Fibroblast of lung (primary cell): ENCODE data around the gene TMEM43. TPM values are rescaled to one million over a fixed set of nuclear protein-coding genes. Genes with fewer than 3 reads are reported as not detected.

ENCODE experiments used
- DNase-seq, 2 donors: peaks; one replicate each; pipeline versions ENCODE4 v3.0.0 to v3.0.0-alpha.2; 2010; ENCODE audit warnings: low read depth in 2 of 2
- H2AFZ ChIP-seq: 2 replicates; pipeline ENCODE4 v1.5.1; 2012; ENCODE audit warnings: low read length, control low read depth, inconsistent platforms
- H3K27ac ChIP-seq: 2 replicates; pipeline ENCODE4 v1.5.1; 2011; ENCODE audit warnings: low read length, control low read depth; ENCODE audit not compliant: insufficient read depth
- H3K27me3 ChIP-seq: 2 replicates; pipeline ENCODE4 v1.5.1; 2011; ENCODE audit warnings: mild to moderate bottlenecking, low read length; ENCODE audit not compliant: control insufficient read depth, insufficient read depth
- H3K36me3 ChIP-seq: 2 replicates; pipeline ENCODE4 v1.5.1; 2011; ENCODE audit warnings: low read length; ENCODE audit not compliant: control insufficient read depth, insufficient read depth
- H3K4me1 ChIP-seq: 2 replicates; pipeline ENCODE4 v1.5.1; 2011; ENCODE audit warnings: low read length; ENCODE audit not compliant: control insufficient read depth, insufficient read depth; ENCODE audit errors: extremely low read depth
- H3K4me2 ChIP-seq: 2 replicates; pipeline ENCODE4 v1.5.1; 2011; ENCODE audit warnings: low read length, control low read depth; ENCODE audit not compliant: insufficient read depth; ENCODE audit errors: extremely low read depth
- H3K4me3 ChIP-seq, 4 experiments: fragments of 200-600 bp in 1 of 4; sonication (generic) in 1 of 4; replicated peaks in 1 of 4; 2 replicates each; pipeline ENCODE4 v1.5.1; 2011 to 2016; ENCODE audit warnings: low read length in 4 of 4, low read depth in 3 of 4, mild to moderate bottlenecking in 3 of 4, control low read depth in 2 of 4, inconsistent platforms in 1 of 4, mixed read lengths in 1 of 4; ENCODE audit not compliant: insufficient read depth in 1 of 4; ENCODE audit errors: control extremely low read depth in 1 of 4
- H3K79me2 ChIP-seq: 2 replicates; pipeline ENCODE4 v1.5.1; 2012; ENCODE audit warnings: mild to moderate bottlenecking, low read length, inconsistent platforms; ENCODE audit not compliant: control insufficient read depth, insufficient read depth
- H3K9ac ChIP-seq: 2 replicates; pipeline ENCODE4 v1.5.1; 2011; ENCODE audit warnings: mild to moderate bottlenecking, low read length, control low read depth; ENCODE audit not compliant: insufficient read depth
- H3K9me3 ChIP-seq: 2 replicates; pipeline ENCODE4 v1.5.1; 2012; ENCODE audit warnings: low read depth, low read length; ENCODE audit not compliant: control insufficient read depth, insufficient read depth
- H4K20me1 ChIP-seq: 2 replicates; pipeline ENCODE4 v1.5.1; 2011; ENCODE audit warnings: low read length; ENCODE audit not compliant: control insufficient read depth, insufficient read depth; ENCODE audit errors: extremely low read depth
- EZH2 ChIP-seq: IDR thresholded peaks from 2 replicates; pipeline ENCODE4 v1.5.1; 2012; ENCODE audit warnings: low read length, control low read depth, mild to moderate bottlenecking; ENCODE audit errors: missing control alignments
- polyA plus RNA-seq, 2 donors: library from polyadenylated mRNA; depleted of rRNA in 1 of 2; stranded (reverse) in 1 of 2; unstranded in 1 of 2; fragments of >200 nt; gene quantifications; 2 replicates each; pipeline ENCODE4 v1.2.1, GENCODE V29; 2011 to 2012; ENCODE audit warnings: missing spikeins in 1 of 2
- total RNA-seq: library from RNA; depleted of rRNA; stranded (reverse); fragments of >200 nt; gene quantifications from 2 replicates; pipeline ENCODE4 v1.2.1, GENCODE V29; 2014
- TF ChIP-seq, protein P1 (sequence below), 2 donors: IDR thresholded peaks in 1 of 2; conservative IDR thresholded peaks in 1 of 2; 1 replicate in 1 of 2; 2 replicates in 1 of 2; pipeline ENCODE4 v1.5.1; 2011 to 2012; ENCODE audit warnings: low read length in 2 of 2, control low read depth in 1 of 2, inconsistent platforms in 1 of 2, low read depth in 1 of 2, mild to moderate bottlenecking in 1 of 2

TMEM43 gene
- total and polyA plus RNA-seq, 2 donors (not counting 1 experiment from before 2014, with no cell fraction given): 114 to 180 TPM

DNA sequence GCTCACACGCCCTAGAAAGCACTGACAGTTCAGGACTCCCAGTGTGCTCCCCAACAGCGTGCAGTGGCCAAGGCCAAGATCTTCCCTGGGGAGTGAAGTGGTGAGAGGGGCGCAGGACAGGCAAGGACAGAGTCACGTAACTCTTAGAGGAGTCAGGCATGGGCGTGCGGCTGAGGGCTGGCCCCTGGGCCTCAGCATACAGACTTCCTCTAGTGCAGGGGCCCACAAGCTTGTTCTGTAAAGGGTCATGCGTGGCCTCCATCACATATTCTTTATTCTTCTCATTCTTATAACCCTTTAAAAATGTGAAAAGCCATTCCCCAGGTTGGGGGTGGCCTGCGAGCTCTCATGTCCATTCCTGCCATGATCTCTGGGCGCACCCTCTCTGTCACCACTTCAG, 25.2 kb downstream of the TMEM43 start:
- H3K4me1 ChIP-seq: peaks cover 14% of the 10 kb centered on the region
- no peak overlapping the region for H3K27ac ChIP-seq
- no peaks in the 10 kb centered on the region for H4K20me1 ChIP-seq
- no peak overlapping the region for H3K4me2 ChIP-seq
- no peaks in the 10 kb centered on the region for H3K9me3 ChIP-seq
- H2AFZ ChIP-seq: no peak overlapping the region
- H3K27me3 ChIP-seq: no peaks in the 10 kb centered on the region
- no peak for DNase-seq
- TF ChIP-seq, protein P1, sequence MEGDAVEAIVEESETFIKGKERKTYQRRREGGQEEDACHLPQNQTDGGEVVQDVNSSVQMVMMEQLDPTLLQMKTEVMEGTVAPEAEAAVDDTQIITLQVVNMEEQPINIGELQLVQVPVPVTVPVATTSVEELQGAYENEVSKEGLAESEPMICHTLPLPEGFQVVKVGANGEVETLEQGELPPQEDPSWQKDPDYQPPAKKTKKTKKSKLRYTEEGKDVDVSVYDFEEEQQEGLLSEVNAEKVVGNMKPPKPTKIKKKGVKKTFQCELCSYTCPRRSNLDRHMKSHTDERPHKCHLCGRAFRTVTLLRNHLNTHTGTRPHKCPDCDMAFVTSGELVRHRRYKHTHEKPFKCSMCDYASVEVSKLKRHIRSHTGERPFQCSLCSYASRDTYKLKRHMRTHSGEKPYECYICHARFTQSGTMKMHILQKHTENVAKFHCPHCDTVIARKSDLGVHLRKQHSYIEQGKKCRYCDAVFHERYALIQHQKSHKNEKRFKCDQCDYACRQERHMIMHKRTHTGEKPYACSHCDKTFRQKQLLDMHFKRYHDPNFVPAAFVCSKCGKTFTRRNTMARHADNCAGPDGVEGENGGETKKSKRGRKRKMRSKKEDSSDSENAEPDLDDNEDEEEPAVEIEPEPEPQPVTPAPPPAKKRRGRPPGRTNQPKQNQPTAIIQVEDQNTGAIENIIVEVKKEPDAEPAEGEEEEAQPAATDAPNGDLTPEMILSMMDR (conservative IDR thresholded peaks at IDR 0.05 in 1 of 2, IDR thresholded peaks at IDR 0.05 in 1 of 2; ENCODE audit: low read depth in 1 of 2, low read length in 2 of 2): no peak
- TF ChIP-seq EZH2: no peak
- peaks cover 34% of the 10 kb centered on the region for H3K36me3 ChIP-seq
- no peaks in the 10 kb centered on the region for H3K79me2 ChIP-seq
- H3K9ac ChIP-seq: no peak overlapping the region
- H3K4me3 ChIP-seq: no peak overlapping the region

DNA sequence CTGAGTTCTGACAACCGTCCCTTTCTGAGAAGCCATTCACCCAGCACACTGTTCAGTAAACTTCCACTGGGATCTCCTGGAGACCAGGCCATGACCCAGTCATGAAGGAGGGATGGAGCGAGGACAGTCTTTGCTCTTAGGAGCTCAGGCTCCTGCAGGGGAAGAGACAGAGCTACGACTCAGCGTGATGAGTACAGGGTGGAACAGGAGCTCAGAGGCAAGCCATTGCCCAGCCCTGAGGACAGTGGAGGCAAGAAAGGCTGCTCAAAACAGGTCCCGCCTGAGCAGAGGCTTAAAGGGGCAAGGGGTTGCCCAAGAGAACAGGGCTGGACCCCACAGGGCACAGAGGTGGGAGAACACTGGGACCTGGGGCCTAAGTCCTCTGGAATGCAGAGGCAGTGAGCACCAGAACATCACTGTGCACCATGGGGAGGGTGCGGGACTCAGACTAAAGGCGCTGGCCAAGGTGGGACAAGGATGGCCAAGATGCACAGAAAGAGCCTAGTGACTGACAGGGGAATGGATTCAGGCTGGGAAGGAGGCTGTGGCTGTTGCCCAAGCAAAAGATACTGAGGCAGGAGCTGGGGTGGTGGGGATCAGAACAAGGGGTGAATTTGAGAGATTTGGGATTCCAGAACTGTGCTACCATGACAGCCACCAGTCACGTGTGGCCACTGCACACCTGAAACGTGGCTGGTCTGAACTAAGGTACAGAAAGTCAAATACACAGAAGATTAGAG, 25.8 kb downstream of the TMEM43 start:
- Histone ChIP-seq H3K27ac (no peak overlapping the region), H3K79me2 (no peaks in the 10 kb centered on the region), H3K4me2 (no peak overlapping the region), H3K9me3 (no peaks in the 10 kb centered on the region), H3K27me3 (no peaks in the 10 kb centered on the region), H3K9ac (no peak overlapping the region), H2AFZ (no peak overlapping the region), H4K20me1 (no peaks in the 10 kb centered on the region), H3K4me1 (peaks cover 8% of the 10 kb centered on the region), H3K36me3 (peaks cover 34% of the 10 kb centered on the region), H3K4me3 (no peak overlapping the region)
- TF ChIP-seq, protein P1 (conservative IDR thresholded peaks at IDR 0.05 in 1 of 2, IDR thresholded peaks at IDR 0.05 in 1 of 2; ENCODE audit: low read depth in 1 of 2, low read length in 2 of 2): no peak
- no peak for TF ChIP-seq EZH2
- DNase-seq: no peak

GRCh38 chr3:14151471-14152083, 26.7 kb downstream of the TMEM43 start:
- H3K36me3 ChIP-seq: peaks cover 29% of the 10 kb centered on the region
- no peak overlapping the region for H3K4me2 ChIP-seq
- H3K9me3 ChIP-seq: no peaks in the 10 kb centered on the region
- no peaks in the 10 kb centered on the region for H3K27me3 ChIP-seq
- no peak overlapping the region for H3K9ac ChIP-seq
- no peak overlapping the region for H3K27ac ChIP-seq
- no peak overlapping the region for H2AFZ ChIP-seq
- no peak overlapping the region for H3K4me3 ChIP-seq
- H3K4me1 ChIP-seq: peaks cover 2% of the 10 kb centered on the region
- no peaks in the 10 kb centered on the region for H3K79me2 ChIP-seq
- H4K20me1 ChIP-seq: no peaks in the 10 kb centered on the region
- TF ChIP-seq, protein P1 (conservative IDR thresholded peaks at IDR 0.05 in 1 of 2, IDR thresholded peaks at IDR 0.05 in 1 of 2; ENCODE audit: low read depth in 1 of 2, low read length in 2 of 2): no peak
- no peak for TF ChIP-seq EZH2
- no peak for DNase-seq
